Spleen (tissue), 7 donors: ENCODE measurements around the gene CFAP251.

Experiments used
- POLR2A ChIP-seq, 3 donors: fragments of 450-650 bp; IDR thresholded peaks; one replicate each; pipeline ENCODE4 v1.5.1; 2017; ENCODE audit warnings: antibody characterized with exemption in 3 of 3, mild to moderate bottlenecking in 1 of 3
- TF ChIP-seq, protein P1 (sequence below), 11 experiments: fragments of 200-600 bp in 7 of 11; fragments of 450-650 bp in 4 of 11; sonication (generic) in 4 of 11; IDR thresholded peaks in 8 of 11; conservative IDR thresholded peaks in 3 of 11; 1 replicate in 7 of 11; 2 replicates in 4 of 11; pipeline versions ENCODE4 v1.4.0 to v1.8.0; 2016 to 2021; ENCODE audit warnings: antibody characterized with exemption in 11 of 11, inconsistent platforms in 4 of 11, mild to moderate bottlenecking in 1 of 11
- donor health status: DM: no; HTN: no; CAD: no; lungs with moderate emphysema.
- donor health status: DM: no; HTN: no; CAD: no.
- donor health status: DM: no; HTN: no; CAD: no.

DNA sequence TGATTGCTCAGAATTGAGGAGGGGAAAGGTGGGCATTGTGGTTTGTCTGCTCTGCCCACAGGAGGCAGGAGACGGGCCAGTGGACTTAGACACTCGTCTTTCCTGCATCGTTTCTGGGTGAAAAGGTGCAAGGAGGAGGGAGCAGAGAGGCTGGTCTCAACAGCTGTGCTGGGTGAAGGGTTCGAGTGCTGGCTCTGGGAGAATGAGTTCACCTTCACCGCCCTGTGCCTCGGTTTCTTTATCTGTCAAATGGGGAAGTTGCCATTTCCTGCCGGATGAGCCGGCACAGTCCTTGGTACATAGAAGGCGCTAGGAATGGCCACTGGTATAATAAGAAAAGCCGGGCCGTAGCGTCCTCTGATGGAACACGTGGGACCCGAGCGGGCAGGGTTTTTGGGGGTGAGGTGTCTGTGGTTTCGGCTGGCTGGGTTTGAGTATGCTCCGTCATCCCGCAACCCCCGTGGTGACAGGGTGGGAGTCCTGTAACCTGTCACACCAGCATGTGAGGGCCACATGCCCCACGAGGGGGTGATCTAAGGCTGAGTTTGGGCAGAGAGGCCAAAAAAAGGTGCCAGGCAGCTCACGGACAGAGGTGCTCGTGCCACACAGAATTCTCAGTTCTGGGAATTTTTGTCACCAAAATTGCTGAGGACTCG is 110.6 kb downstream of the CFAP251 start:
- no peak for TF ChIP-seq POLR2A (IDR thresholded peaks at IDR 0.05)
- TF ChIP-seq, protein P1, sequence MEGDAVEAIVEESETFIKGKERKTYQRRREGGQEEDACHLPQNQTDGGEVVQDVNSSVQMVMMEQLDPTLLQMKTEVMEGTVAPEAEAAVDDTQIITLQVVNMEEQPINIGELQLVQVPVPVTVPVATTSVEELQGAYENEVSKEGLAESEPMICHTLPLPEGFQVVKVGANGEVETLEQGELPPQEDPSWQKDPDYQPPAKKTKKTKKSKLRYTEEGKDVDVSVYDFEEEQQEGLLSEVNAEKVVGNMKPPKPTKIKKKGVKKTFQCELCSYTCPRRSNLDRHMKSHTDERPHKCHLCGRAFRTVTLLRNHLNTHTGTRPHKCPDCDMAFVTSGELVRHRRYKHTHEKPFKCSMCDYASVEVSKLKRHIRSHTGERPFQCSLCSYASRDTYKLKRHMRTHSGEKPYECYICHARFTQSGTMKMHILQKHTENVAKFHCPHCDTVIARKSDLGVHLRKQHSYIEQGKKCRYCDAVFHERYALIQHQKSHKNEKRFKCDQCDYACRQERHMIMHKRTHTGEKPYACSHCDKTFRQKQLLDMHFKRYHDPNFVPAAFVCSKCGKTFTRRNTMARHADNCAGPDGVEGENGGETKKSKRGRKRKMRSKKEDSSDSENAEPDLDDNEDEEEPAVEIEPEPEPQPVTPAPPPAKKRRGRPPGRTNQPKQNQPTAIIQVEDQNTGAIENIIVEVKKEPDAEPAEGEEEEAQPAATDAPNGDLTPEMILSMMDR (IDR thresholded peaks at IDR 0.05 in 8 of 11, conservative IDR thresholded peaks at IDR 0.05 in 3 of 11), result no peak
